GM12878 (cell line): ENCODE data around the gene NUP62. TPM values are rescaled to one million over a fixed set of nuclear protein-coding genes. Genes with fewer than 3 reads are reported as not detected.
A peak's percentile ranks its signal among the peaks of the same experiment; 100 is the strongest.

ENCODE experiments used
- ASH2L ChIP-seq: fragments of 300-600, 200-600 bp; sonication (generic); IDR thresholded peaks from 2 replicates; pipeline ENCODE4 v1.6.1; 2017; ENCODE audit warnings: low read depth, mild to moderate bottlenecking, borderline replicate concordance
- ATF3 ChIP-seq: IDR thresholded peaks from 2 replicates; pipeline ENCODE4 v1.6.1; 2011; ENCODE audit warnings: low read depth, mild to moderate bottlenecking, low read length, moderate library complexity, borderline replicate concordance; ENCODE audit errors: extremely low read depth
- BMI1 ChIP-seq: fragments of 450-650 bp; IDR thresholded peaks from 2 replicates; pipeline ENCODE4 v1.6.1; 2016; ENCODE audit warnings: mild to moderate bottlenecking, moderate library complexity, borderline replicate concordance
- CREM ChIP-seq: IDR thresholded peaks from 2 replicates; pipeline ENCODE4 v1.6.1; 2014; ENCODE audit warnings: antibody characterized with exemption, low read depth
- EP300 ChIP-seq, 2 experiments: fragments of 150-350 bp in 1 of 2; IDR thresholded peaks; 2 replicates each; pipeline ENCODE4 v1.6.1; 2011 to 2012; ENCODE audit warnings: low read depth in 2 of 2, low read length in 2 of 2, borderline replicate concordance in 1 of 2, improper control_type of control experiment in 1 of 2, inconsistent platforms in 1 of 2; ENCODE audit not compliant: control insufficient read depth in 1 of 2
- HDAC2 ChIP-seq: fragments of 200-600 bp; sonication (generic); IDR thresholded peaks from 2 replicates; pipeline ENCODE4 v1.6.1; 2017
- IKZF2 ChIP-seq, 2 experiments: fragments of 450-650 bp; IDR thresholded peaks; 2 replicates each; pipeline ENCODE4 v1.6.1; 2017; ENCODE audit warnings: mild to moderate bottlenecking in 2 of 2, moderate library complexity in 2 of 2
- KDM1A ChIP-seq: fragments of 200-600 bp; sonication (generic); IDR thresholded peaks from 2 replicates; pipeline ENCODE4 v1.6.1; 2016; ENCODE audit warnings: borderline replicate concordance
- MLLT1 ChIP-seq: fragments of 450-650 bp; IDR thresholded peaks from 2 replicates; pipeline ENCODE4 v1.6.1; 2016; ENCODE audit warnings: mild to moderate bottlenecking
- NFXL1 ChIP-seq: fragments of 450-650 bp; IDR thresholded peaks from 2 replicates; pipeline ENCODE4 v1.6.1; 2017; ENCODE audit warnings: antibody characterized with exemption, mild to moderate bottlenecking, borderline replicate concordance
- NR2C1 ChIP-seq: fragments of 450-650 bp; IDR thresholded peaks from 2 replicates; pipeline ENCODE4 v1.6.1; 2017; ENCODE audit warnings: antibody characterized with exemption, mild to moderate bottlenecking, moderate library complexity
- PML ChIP-seq: IDR thresholded peaks from 2 replicates; pipeline ENCODE4 v1.6.1; 2012; ENCODE audit warnings: low read length, inconsistent platforms
- RBBP5 ChIP-seq: fragments of 200-600 bp; sonication (generic); conservative IDR thresholded peaks from 2 replicates; pipeline ENCODE4 v1.6.1; 2016
- SIN3A ChIP-seq: IDR thresholded peaks from 2 replicates; pipeline ENCODE4 v1.6.1; 2012; ENCODE audit warnings: low read depth, low read length, improper control_type of control experiment
- SIX5 ChIP-seq: IDR thresholded peaks from 2 replicates; pipeline ENCODE4 v1.6.1; 2011; ENCODE audit warnings: mild to moderate bottlenecking, low read depth, low read length, moderate library complexity; ENCODE audit not compliant: severe bottlenecking
- SMARCA5 ChIP-seq: fragments of 450-650 bp; IDR thresholded peaks from 2 replicates; pipeline ENCODE4 v1.6.1; 2017; ENCODE audit warnings: mild to moderate bottlenecking
- SMC3 ChIP-seq: IDR thresholded peaks from 2 replicates; pipeline ENCODE4 v1.6.1; 2011; ENCODE audit warnings: low read length, improper control_type of control experiment, borderline replicate concordance
- SREBF2 ChIP-seq: IDR thresholded peaks from 2 replicates; pipeline ENCODE4 v1.6.1; 2012; ENCODE audit warnings: mild to moderate bottlenecking, low read length
- TCF3 ChIP-seq: IDR thresholded peaks from 2 replicates; pipeline ENCODE4 v1.6.1; 2012; ENCODE audit warnings: low read depth, mild to moderate bottlenecking, low read length, borderline replicate concordance; ENCODE audit not compliant: insufficient read depth
- TCF7 ChIP-seq: IDR thresholded peaks from 2 replicates; pipeline ENCODE4 v1.6.1; 2014; ENCODE audit warnings: antibody characterized with exemption, borderline replicate concordance
- WRNIP1 ChIP-seq: IDR thresholded peaks from 2 replicates; pipeline ENCODE4 v1.6.1; 2011; ENCODE audit warnings: low read depth, low read length, improper control_type of control experiment, borderline replicate concordance
- YBX1 ChIP-seq: fragments of 450-650 bp; IDR thresholded peaks from 2 replicates; pipeline ENCODE4 v1.6.1; 2016; ENCODE audit warnings: antibody characterized with exemption
- ZZZ3 ChIP-seq: IDR thresholded peaks from 2 replicates; pipeline ENCODE4 v1.6.1; 2011; ENCODE audit warnings: low read depth; ENCODE audit not compliant: control insufficient read depth, insufficient read length
- polyA plus RNA-seq, 11 experiments: library from polyadenylated mRNA; depleted of rRNA in 4 of 11; unstranded in 6 of 11; stranded (reverse) in 5 of 11; fragments of >200 nt; fragmentation: Nextera tagmentation in 4 of 11; fragmentation: Illumina TruSeq in 1 of 11; extraction: Ambion mirVana in 4 of 11; extraction: Trizol in 1 of 11; gene quantifications; 1 replicate in 1 of 11; 2 replicates in 10 of 11; pipeline versions ENCODE4 v1.2.1 to v1.2.3, GENCODE V29; 2011 to 2016; ENCODE audit warnings: inconsistent platforms in 2 of 11, missing spikeins in 2 of 11, low read depth in 1 of 11
- total RNA-seq, 4 experiments: library from RNA; depleted of rRNA in 3 of 4; stranded (reverse); fragments of >200 nt in 3 of 4; fragmentation: Illumina TruSeq in 1 of 4; extraction: Trizol in 1 of 4; gene quantifications; 2 replicates each; pipeline versions ENCODE4 v1.2.1 to v1.2.3, GENCODE V29; 2013 to 2021
- TF ChIP-seq, protein P1 (sequence below): fragments of 450-650 bp; formaldehyde crosslinking; IDR thresholded peaks from 2 replicates; pipeline ENCODE4 v1.5.0; 2022; ENCODE audit warnings: mild to moderate bottlenecking, missing genetic modification characterization
- TF ChIP-seq, protein P2 (sequence below): IDR thresholded peaks from 2 replicates; pipeline ENCODE4 v1.6.1; 2011; ENCODE audit warnings: borderline replicate concordance, low read depth, mild to moderate bottlenecking, moderate library complexity, low read length; ENCODE audit not compliant: insufficient read depth, poor library complexity, severe bottlenecking

The NUP62 gene
- total and polyA plus RNA-seq, 10 of the 15 experiments (the other 5 are each of a cell fraction or from before 2014, with no cell fraction given), result 19.5 to 110 (median 66.9) TPM

DNA sequence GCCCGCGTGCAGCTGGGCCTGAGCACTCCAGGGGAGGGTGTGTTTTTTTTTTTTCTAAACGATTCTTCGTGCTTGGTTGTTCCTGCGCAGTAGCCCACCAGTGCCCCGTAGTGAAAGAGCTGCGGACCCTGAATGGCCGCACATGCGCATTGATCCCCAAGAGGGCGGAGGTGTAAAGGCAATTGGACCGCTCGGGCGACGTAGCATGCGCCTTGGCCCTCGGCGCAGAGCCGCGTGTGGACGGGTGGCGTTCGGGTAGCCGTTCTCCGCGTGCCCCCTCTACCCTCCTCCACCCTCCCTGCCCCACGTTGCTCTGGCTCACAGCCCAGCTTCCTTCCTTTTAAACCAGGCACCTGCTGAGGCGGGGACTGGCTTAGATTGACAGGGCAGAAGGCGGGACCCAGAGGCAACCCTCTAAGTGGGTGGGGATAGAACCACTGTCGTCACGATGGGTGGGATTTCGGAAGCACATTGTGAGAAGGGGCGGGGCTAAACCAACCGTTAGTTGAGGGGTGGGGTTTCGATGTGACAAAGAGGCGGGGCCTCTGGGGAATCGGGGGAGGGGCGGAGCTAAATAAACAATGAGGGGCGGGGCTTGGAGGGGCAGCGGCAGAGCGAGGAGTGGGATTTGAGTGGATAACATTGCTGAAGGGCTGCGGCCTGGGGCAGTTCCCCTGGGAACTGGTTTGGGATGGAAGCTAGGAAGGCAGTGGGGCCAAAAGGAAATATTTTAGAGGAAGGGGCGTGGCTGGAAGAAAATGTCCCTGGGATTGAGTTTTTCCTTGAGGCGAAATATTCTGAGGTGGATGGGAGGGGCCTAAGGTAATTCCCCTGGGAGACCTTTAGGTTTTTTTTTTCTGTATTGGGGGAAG lies 543 bp upstream of the NUP62 start (continued):
- no peak for TF ChIP-seq ASH2L
- no peak for TF ChIP-seq EP300 (IDR thresholded peaks at IDR 0.05; ENCODE audit: borderline replicate concordance in 1 of 2, control insufficient read depth in 1 of 2, low read depth in 2 of 2, low read length in 2 of 2)
- TF ChIP-seq SMARCA5, result peak; percentile 57
- no peak for TF ChIP-seq RBBP5
- no peak for TF ChIP-seq NFXL1
- no peak for TF ChIP-seq ATF3
- no peak for TF ChIP-seq SMC3
- TF ChIP-seq NR2C1, result no peak
- TF ChIP-seq YBX1, result no peak
- no peak for TF ChIP-seq BMI1
- no peak for TF ChIP-seq TCF7
- TF ChIP-seq CREM, result no peak
- TF ChIP-seq SIN3A, result peak; percentile 81
- no peak for TF ChIP-seq SIX5
- no peak for TF ChIP-seq IKZF2 (IDR thresholded peaks at IDR 0.05)
- no peak for TF ChIP-seq WRNIP1
- TF ChIP-seq HDAC2, result no peak
- peak; percentile 84; the same call in 1 of the 2 replicates for TF ChIP-seq TCF3
- no peak for TF ChIP-seq ZZZ3
- TF ChIP-seq PML, result no peak; the same call in none of the 2 replicates
- no peak for TF ChIP-seq KDM1A
- TF ChIP-seq, protein P1, sequence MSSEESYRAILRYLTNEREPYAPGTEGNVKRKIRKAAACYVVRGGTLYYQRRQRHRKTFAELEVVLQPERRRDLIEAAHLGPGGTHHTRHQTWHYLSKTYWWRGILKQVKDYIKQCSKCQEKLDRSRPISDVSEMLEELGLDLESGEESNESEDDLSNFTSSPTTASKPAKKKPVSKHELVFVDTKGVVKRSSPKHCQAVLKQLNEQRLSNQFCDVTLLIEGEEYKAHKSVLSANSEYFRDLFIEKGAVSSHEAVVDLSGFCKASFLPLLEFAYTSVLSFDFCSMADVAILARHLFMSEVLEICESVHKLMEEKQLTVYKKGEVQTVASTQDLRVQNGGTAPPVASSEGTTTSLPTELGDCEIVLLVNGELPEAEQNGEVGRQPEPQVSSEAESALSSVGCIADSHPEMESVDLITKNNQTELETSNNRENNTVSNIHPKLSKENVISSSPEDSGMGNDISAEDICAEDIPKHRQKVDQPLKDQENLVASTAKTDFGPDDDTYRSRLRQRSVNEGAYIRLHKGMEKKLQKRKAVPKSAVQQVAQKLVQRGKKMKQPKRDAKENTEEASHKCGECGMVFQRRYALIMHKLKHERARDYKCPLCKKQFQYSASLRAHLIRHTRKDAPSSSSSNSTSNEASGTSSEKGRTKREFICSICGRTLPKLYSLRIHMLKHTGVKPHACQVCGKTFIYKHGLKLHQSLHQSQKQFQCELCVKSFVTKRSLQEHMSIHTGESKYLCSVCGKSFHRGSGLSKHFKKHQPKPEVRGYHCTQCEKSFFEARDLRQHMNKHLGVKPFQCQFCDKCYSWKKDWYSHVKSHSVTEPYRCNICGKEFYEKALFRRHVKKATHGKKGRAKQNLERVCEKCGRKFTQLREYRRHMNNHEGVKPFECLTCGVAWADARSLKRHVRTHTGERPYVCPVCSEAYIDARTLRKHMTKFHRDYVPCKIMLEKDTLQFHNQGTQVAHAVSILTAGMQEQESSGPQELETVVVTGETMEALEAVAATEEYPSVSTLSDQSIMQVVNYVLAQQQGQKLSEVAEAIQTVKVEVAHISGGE (CRISPR knock-in tag), result peak; percentile 57; the same call in 1 of the 2 replicates
- peak; percentile 70; the same call in 1 of the 2 replicates for TF ChIP-seq MLLT1
- TF ChIP-seq, protein P2, sequence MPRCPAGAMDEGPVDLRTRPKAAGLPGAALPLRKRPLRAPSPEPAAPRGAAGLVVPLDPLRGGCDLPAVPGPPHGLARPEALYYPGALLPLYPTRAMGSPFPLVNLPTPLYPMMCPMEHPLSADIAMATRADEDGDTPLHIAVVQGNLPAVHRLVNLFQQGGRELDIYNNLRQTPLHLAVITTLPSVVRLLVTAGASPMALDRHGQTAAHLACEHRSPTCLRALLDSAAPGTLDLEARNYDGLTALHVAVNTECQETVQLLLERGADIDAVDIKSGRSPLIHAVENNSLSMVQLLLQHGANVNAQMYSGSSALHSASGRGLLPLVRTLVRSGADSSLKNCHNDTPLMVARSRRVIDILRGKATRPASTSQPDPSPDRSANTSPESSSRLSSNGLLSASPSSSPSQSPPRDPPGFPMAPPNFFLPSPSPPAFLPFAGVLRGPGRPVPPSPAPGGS, result no peak
- no peak for TF ChIP-seq SREBF2
